Nephron (organoid): ENCODE measurements around the gene EARS2.

Source experiments
- H3K27ac Mint-ChIP-seq, 3 experiments: 2 replicates each; pipeline ENCODE4 v1.8.0; 2020; ENCODE audit warnings: mixed read lengths in 3 of 3, mild to moderate bottlenecking in 2 of 3, moderate library complexity in 1 of 3
- H3K27me3 Mint-ChIP-seq: 2 replicates; pipeline ENCODE4 v1.8.0; 2021; ENCODE audit warnings: low read depth, mild to moderate bottlenecking, moderate library complexity, mixed read lengths
- H3K36me3 Mint-ChIP-seq: 2 replicates; pipeline ENCODE4 v1.8.0; 2020; ENCODE audit warnings: low read depth, mixed read lengths
- H3K4me1 Mint-ChIP-seq: 2 replicates; pipeline ENCODE4 v1.8.0; 2020; ENCODE audit warnings: mixed read lengths
- H3K4me3 Mint-ChIP-seq, 3 experiments: 2 replicates each; pipeline ENCODE4 v1.8.0; 2020; ENCODE audit warnings: mild to moderate bottlenecking in 3 of 3, mixed read lengths in 3 of 3, moderate library complexity in 2 of 3
- H3K9me3 Mint-ChIP-seq: 2 replicates; pipeline ENCODE4 v1.8.0; 2020; ENCODE audit warnings: mixed read lengths
- CTCF ChIP-seq, 3 experiments: fragments of 200-600 bp; sonication (generic); IDR thresholded peaks; one replicate each; pipeline ENCODE4 v1.5.0; 2021; ENCODE audit warnings: antibody characterized with exemption in 3 of 3; ENCODE audit not compliant: unreplicated experiment in 3 of 3

EARS2 gene

GRCh38 chr16:23476289-23476688, 80.9 kb downstream of the EARS2 start:
- H3K36me3 Mint-ChIP-seq, result peaks cover 52% of the 10 kb centered on the region
- TF ChIP-seq CTCF (IDR thresholded peaks at IDR 0.05; ENCODE audit: unreplicated experiment in 3 of 3), result no peak
- H3K4me3 Mint-ChIP-seq, result no peak overlapping the region

More at GRCh38 chr16:23476289-23476688, 80.9 kb downstream of the EARS2 start:
- H3K27ac Mint-ChIP-seq, result no peak overlapping the region
- H3K9me3 Mint-ChIP-seq, result no peaks in the 10 kb centered on the region
- H3K27me3 Mint-ChIP-seq, result no peaks in the 10 kb centered on the region
- H3K4me1 Mint-ChIP-seq, result no peaks in the 10 kb centered on the region
